Measurements from ENCODE around the gene GK.

DNA sequence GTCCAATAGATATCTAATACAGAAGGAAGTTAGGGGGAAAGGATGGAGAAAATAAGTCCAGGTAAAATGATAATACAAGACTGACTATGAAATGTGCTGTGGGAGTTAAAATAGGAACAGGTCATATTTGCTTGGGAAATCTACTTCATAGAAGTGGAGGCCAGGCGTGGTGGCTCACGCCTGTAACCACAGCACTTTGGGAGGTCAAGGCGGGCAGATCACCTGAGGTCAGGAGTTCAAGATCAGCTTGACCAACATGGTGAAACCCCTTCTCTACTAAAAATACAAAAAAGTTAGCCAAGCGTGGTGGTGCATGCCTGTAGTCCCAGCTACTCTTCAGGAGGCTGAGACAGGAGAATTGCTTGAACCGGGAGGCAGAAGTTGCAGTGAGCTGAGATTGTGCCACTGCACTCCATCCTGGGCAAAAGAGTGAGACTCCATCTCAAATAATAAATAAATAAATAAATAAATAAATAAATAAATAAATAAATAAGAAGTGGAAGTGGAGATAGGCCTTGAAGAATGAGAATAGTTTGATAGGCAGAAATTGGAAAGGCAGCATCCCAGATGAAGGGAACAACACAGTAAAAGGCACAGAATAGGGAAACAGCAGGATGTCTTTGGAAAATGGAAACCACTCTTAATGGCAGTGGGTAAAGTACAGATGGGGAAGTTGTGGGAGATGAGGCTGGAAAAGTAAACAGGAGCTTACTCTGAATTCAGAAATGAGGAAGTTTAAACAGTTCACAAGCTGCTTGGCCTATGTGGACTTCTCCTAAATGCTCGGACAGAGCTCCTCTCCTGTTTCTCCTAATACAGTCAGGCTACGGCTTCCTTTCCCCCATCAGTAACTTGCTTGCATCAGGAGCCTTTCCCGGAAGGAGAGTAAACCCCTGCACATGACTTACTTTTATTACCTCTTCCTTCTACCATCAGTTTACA, 15.1 kb upstream of the GK start:
- TF ChIP-seq, protein P1, sequence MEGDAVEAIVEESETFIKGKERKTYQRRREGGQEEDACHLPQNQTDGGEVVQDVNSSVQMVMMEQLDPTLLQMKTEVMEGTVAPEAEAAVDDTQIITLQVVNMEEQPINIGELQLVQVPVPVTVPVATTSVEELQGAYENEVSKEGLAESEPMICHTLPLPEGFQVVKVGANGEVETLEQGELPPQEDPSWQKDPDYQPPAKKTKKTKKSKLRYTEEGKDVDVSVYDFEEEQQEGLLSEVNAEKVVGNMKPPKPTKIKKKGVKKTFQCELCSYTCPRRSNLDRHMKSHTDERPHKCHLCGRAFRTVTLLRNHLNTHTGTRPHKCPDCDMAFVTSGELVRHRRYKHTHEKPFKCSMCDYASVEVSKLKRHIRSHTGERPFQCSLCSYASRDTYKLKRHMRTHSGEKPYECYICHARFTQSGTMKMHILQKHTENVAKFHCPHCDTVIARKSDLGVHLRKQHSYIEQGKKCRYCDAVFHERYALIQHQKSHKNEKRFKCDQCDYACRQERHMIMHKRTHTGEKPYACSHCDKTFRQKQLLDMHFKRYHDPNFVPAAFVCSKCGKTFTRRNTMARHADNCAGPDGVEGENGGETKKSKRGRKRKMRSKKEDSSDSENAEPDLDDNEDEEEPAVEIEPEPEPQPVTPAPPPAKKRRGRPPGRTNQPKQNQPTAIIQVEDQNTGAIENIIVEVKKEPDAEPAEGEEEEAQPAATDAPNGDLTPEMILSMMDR (IDR thresholded peaks at IDR 0.05; ENCODE audit: low read length), result no peak
- no peak for TF ChIP-seq EZH2 (IDR thresholded peaks at IDR 0.05; ENCODE audit: borderline replicate concordance, low read length)
